ENCODE results near the gene BICD1. TPM values are rescaled to one million over a fixed set of nuclear protein-coding genes. Genes with fewer than 3 reads are reported as not detected.
A peak's percentile ranks its signal among the peaks of the same experiment; 100 is the strongest.

BICD1 gene
- polyA plus RNA-seq, 1 experiment: 20.1 TPM

DNA sequence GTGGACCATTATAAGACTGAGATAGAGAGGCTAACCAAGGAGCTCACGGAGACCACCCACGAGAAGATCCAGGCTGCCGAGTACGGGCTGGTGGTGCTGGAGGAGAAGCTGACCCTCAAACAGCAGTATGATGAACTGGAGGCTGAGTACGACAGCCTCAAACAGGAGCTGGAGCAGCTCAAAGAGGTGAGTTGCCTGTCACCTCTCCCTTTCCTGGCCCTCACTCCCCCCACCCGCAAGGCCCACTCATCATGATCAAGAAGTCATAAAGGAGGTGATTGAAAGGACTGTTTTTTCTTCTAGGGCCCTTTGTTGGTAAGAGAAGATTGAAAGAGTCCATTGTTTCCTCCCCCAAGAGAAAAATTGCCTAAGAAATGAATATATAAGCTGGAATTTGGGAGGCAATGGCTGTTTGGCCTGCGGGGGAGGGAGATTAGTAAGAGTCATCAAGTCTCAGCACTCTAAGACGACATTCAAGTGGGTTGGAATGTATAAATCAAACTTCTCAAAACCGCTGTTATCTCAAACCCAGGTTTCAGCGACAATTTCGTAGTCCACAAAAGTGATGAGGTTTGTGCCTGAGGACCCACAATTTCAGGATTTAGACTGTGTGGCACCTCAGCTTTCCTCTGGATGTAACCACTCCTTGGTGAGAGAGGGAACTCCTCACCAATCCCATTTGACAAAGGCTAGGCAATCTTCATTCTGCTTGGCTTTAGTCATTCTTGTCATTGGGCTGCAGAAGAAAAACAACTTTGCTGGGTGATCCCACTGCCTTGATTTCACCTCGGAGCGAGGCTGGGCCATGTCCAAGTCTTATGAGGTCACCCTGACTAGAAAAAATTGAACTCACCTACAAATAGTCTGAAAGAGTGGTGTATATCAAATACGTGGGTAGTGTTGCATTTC, 966 bp downstream of the BICD1 start:
- H3K9me3 ChIP-seq (ENCODE audit: control insufficient read depth, insufficient read depth, low read length): no peaks in the 10 kb centered on the region
- H3K27me3 ChIP-seq (ENCODE audit: control insufficient read depth, insufficient read depth, low read length): no peaks in the 10 kb centered on the region
- ChIA-PET POLR2A (interaction anchor here (0.6 to 2.0 kb wide), 4 partner anchors 8 to 31 kb away, joined by 3 to 20 read pairs (median 3); no protein-coding TSS in a partner anchor), CTCF (interaction anchor here (0.6 to 2.8 kb wide), 6 partner anchors 12 to 564 kb away, joined by 3 to 12 read pairs (median 4); no protein-coding TSS in a partner anchor)
- H3K4me3 ChIP-seq (ENCODE audit: low read depth, low read length): peak overlapping the region; percentile 92
- DNase-seq (ENCODE audit: low read depth, low spot score): no peak
- H3K27ac ChIP-seq (ENCODE audit: low read depth, low read length): peak overlapping the region; percentile 86
- TF ChIP-seq, protein P1, sequence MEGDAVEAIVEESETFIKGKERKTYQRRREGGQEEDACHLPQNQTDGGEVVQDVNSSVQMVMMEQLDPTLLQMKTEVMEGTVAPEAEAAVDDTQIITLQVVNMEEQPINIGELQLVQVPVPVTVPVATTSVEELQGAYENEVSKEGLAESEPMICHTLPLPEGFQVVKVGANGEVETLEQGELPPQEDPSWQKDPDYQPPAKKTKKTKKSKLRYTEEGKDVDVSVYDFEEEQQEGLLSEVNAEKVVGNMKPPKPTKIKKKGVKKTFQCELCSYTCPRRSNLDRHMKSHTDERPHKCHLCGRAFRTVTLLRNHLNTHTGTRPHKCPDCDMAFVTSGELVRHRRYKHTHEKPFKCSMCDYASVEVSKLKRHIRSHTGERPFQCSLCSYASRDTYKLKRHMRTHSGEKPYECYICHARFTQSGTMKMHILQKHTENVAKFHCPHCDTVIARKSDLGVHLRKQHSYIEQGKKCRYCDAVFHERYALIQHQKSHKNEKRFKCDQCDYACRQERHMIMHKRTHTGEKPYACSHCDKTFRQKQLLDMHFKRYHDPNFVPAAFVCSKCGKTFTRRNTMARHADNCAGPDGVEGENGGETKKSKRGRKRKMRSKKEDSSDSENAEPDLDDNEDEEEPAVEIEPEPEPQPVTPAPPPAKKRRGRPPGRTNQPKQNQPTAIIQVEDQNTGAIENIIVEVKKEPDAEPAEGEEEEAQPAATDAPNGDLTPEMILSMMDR (IDR thresholded peaks at IDR 0.05; ENCODE audit: low read depth, low read length): no peak

DNA sequence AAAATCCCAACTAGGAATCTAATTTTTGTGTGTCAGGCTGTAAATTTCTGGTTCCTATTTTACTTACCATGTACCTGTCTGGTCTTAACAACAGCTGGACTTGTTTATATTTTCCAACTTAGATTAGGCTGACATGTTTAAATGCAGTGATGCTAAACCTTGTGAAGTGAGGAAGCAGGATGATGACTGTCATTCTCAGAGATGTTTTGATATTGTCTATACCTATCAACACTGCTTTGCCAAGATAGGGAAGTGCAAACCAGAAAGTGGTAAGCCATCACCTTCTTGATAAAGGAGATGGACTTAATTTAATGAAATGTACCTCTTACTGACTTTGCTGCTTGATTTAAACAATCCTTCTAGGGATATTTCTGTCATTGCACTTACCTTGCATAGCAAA, 2.1 kb downstream of the BICD1 start:
- POLR2A ChIA-PET: interaction anchor here (0.6 kb wide), 1 partner anchor 173 kb away, joined by 4 read pairs; no protein-coding TSS in a partner anchor
- no peak for DNase-seq (ENCODE audit: low read depth, low spot score)
- TF ChIP-seq, protein P1 (IDR thresholded peaks at IDR 0.05; ENCODE audit: low read depth, low read length): no peak
- H3K4me3 ChIP-seq (ENCODE audit: low read depth, low read length): peak overlapping the region; percentile 92
- H3K9me3 ChIP-seq (ENCODE audit: control insufficient read depth, insufficient read depth, low read length): no peaks in the 10 kb centered on the region
- no peak overlapping the region for H3K27ac ChIP-seq (ENCODE audit: low read depth, low read length)
- CTCF ChIA-PET: no interaction called here
- H3K27me3 ChIP-seq (ENCODE audit: control insufficient read depth, insufficient read depth, low read length): no peaks in the 10 kb centered on the region

DNA sequence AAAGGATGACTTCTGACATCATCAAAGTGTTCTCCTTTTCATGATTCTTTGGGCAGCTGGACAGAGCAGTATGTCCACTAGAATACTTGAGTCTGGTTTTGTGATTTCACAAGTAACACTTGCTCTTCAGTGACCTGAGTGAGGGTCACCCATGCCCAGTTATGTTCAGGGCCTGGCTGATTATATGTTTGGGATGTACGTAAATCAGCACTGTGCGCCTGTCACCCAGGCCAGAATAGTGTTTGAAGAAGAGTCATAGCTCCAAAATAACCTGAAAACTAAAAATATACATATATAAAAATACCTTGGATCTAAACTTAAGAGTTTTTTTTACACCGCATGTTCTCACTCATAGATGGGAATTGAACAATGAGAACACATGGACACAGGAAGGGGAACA, 3.8 kb downstream of the BICD1 start:
- POLR2A ChIA-PET: no interaction called here
- no peak overlapping the region for H3K27ac ChIP-seq (ENCODE audit: low read depth, low read length)
- no peaks in the 10 kb centered on the region for H3K27me3 ChIP-seq (ENCODE audit: control insufficient read depth, insufficient read depth, low read length)
- CTCF ChIA-PET: interaction anchor here (1.2 kb wide), 1 partner anchor 201 kb away, joined by 3 read pairs; no protein-coding TSS in a partner anchor
- H3K4me3 ChIP-seq (ENCODE audit: low read depth, low read length): no peak overlapping the region
- TF ChIP-seq, protein P1 (IDR thresholded peaks at IDR 0.05; ENCODE audit: low read depth, low read length): no peak
- no peak for DNase-seq (ENCODE audit: low read depth, low spot score)
- no peaks in the 10 kb centered on the region for H3K9me3 ChIP-seq (ENCODE audit: control insufficient read depth, insufficient read depth, low read length)

DNA sequence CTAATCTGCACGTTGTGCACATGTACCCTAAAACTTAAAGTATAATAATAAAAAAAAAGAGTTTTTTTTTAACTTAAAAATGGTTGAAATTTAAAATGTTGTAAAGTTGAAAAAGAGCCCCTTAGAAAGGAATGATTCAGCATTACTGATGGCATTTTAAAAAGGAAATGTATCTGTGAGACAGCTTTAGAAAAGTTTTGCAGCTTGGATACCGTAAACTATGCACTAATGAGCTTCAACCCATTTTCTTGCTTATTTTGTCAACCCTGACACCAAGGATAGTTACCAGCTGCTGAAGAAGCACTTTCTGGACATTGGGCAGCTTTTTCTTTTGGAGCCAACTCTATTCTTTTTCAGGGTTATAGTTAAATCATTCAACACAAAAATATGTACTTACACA, 4.3 kb downstream of the BICD1 start:
- Histone ChIP-seq H3K27me3 (ENCODE audit: control insufficient read depth, insufficient read depth, low read length) (no peaks in the 10 kb centered on the region), H3K9me3 (ENCODE audit: control insufficient read depth, insufficient read depth, low read length) (no peaks in the 10 kb centered on the region), H3K27ac (ENCODE audit: low read depth, low read length) (no peak overlapping the region), H3K4me3 (ENCODE audit: low read depth, low read length) (no peak overlapping the region)
- no peak for DNase-seq (ENCODE audit: low read depth, low spot score)
- ChIA-PET CTCF (interaction anchor here (1.2 kb wide), 1 partner anchor 201 kb away, joined by 3 read pairs; no protein-coding TSS in a partner anchor), POLR2A (no interaction called here)
- TF ChIP-seq, protein P1 (IDR thresholded peaks at IDR 0.05; ENCODE audit: low read depth, low read length): no peak
